GM12878 (cell line): ENCODE measurements around the gene SPATA16. TPM values are rescaled to one million over a fixed set of nuclear protein-coding genes. Genes with fewer than 3 reads are reported as not detected.
A peak's percentile ranks its signal among the peaks of the same experiment; 100 is the strongest.

Source experiments
- ATF7 ChIP-seq: fragments of 450-650 bp; IDR thresholded peaks from 2 replicates; pipeline ENCODE4 v1.6.1; 2016; ENCODE audit warnings: low read depth, mild to moderate bottlenecking
- BHLHE40 ChIP-seq, 2 experiments: fragments of 450-650 bp in 1 of 2; IDR thresholded peaks; 2 replicates each; pipeline ENCODE4 v1.6.1; 2011 to 2017; ENCODE audit warnings: low read depth in 2 of 2, borderline replicate concordance in 1 of 2, improper control_type of control experiment in 1 of 2, low read length in 1 of 2, mild to moderate bottlenecking in 1 of 2
- IKZF1 ChIP-seq: fragments of 450-650 bp; conservative IDR thresholded peaks from 2 replicates; pipeline ENCODE4 v1.6.1; 2017; ENCODE audit warnings: antibody characterized with exemption, mild to moderate bottlenecking
- NR2C2 ChIP-seq: IDR thresholded peaks from 2 replicates; pipeline ENCODE4 v1.6.1; 2011; ENCODE audit warnings: borderline replicate concordance, low read depth; ENCODE audit not compliant: control insufficient read depth, insufficient read length
- PKNOX1 ChIP-seq: fragments of 450-650 bp; IDR thresholded peaks from 2 replicates; pipeline ENCODE4 v1.6.1; 2016; ENCODE audit warnings: mild to moderate bottlenecking
- RB1 ChIP-seq: fragments of 450-650 bp; formaldehyde crosslinking; IDR thresholded peaks from 2 replicates; pipeline ENCODE4 v1.6.1; 2017; ENCODE audit warnings: mild to moderate bottlenecking, borderline replicate concordance
- RELB ChIP-seq: fragments of 450-650 bp; IDR thresholded peaks from 2 replicates; pipeline ENCODE4 v1.6.1; 2017; ENCODE audit warnings: low read depth, mild to moderate bottlenecking, moderate library complexity
- SMAD1 ChIP-seq: fragments of 450-650 bp; IDR thresholded peaks from 2 replicates; pipeline ENCODE4 v1.6.1; 2018; ENCODE audit warnings: mild to moderate bottlenecking, low read depth; ENCODE audit not compliant: partially characterized antibody
- SPI1 ChIP-seq: IDR thresholded peaks from 2 replicates; pipeline ENCODE4 v1.6.1; 2011; ENCODE audit warnings: low read depth, mild to moderate bottlenecking, low read length, moderate library complexity, borderline replicate concordance; ENCODE audit not compliant: insufficient read depth
- ZBTB40 ChIP-seq: fragments of 450-650 bp; IDR thresholded peaks from 2 replicates; pipeline ENCODE4 v1.6.1; 2016; ENCODE audit warnings: mild to moderate bottlenecking, moderate library complexity, borderline replicate concordance
- polyA plus RNA-seq, 11 experiments: library from polyadenylated mRNA; depleted of rRNA in 4 of 11; unstranded in 6 of 11; stranded (reverse) in 5 of 11; fragments of >200 nt; fragmentation: Nextera tagmentation in 4 of 11; fragmentation: Illumina TruSeq in 1 of 11; extraction: Ambion mirVana in 4 of 11; extraction: Trizol in 1 of 11; gene quantifications; 1 replicate in 1 of 11; 2 replicates in 10 of 11; pipeline versions ENCODE4 v1.2.1 to v1.2.3, GENCODE V29; 2011 to 2016; ENCODE audit warnings: inconsistent platforms in 2 of 11, missing spikeins in 2 of 11, low read depth in 1 of 11
- total RNA-seq, 4 experiments: library from RNA; depleted of rRNA in 3 of 4; stranded (reverse); fragments of >200 nt in 3 of 4; fragmentation: Illumina TruSeq in 1 of 4; extraction: Trizol in 1 of 4; gene quantifications; 2 replicates each; pipeline versions ENCODE4 v1.2.1 to v1.2.3, GENCODE V29; 2013 to 2021
- TF ChIP-seq, protein P1 (sequence below): fragments of 150-350 bp; IDR thresholded peaks from 2 replicates; pipeline ENCODE4 v1.6.1; 2014; ENCODE audit warnings: mild to moderate bottlenecking, low read depth, low read length

SPATA16 gene
- total and polyA plus RNA-seq, 10 of the 15 experiments (the other 5 are each of a cell fraction or from before 2014, with no cell fraction given), result 0.04 TPM; not detected in 9

GRCh38 chr3:172846103-172846561 is 294.9 kb downstream of the SPATA16 start (continued):
- peak; percentile 30; the same call in 1 of the 2 replicates for TF ChIP-seq RELB
- no peak for TF ChIP-seq RB1
- 0 out of 2 replicates have a peak, but pooled peaks have one; percentile 28 for TF ChIP-seq ATF7
- TF ChIP-seq, protein P1, sequence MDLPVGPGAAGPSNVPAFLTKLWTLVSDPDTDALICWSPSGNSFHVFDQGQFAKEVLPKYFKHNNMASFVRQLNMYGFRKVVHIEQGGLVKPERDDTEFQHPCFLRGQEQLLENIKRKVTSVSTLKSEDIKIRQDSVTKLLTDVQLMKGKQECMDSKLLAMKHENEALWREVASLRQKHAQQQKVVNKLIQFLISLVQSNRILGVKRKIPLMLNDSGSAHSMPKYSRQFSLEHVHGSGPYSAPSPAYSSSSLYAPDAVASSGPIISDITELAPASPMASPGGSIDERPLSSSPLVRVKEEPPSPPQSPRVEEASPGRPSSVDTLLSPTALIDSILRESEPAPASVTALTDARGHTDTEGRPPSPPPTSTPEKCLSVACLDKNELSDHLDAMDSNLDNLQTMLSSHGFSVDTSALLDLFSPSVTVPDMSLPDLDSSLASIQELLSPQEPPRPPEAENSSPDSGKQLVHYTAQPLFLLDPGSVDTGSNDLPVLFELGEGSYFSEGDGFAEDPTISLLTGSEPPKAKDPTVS, result no peak
- TF ChIP-seq SMAD1, result no peak
- 0 out of 2 replicates have a peak, but pooled peaks have one; percentile 19 for TF ChIP-seq PKNOX1
- TF ChIP-seq NR2C2, result no peak
- TF ChIP-seq SPI1, result peak; percentile 50; the same call in 1 of the 2 replicates
- peak; percentile 59; the same call in 1 of the 2 replicates for TF ChIP-seq IKZF1
- TF ChIP-seq BHLHE40 (IDR thresholded peaks at IDR 0.05; ENCODE audit: borderline replicate concordance in 1 of 2, low read depth in 2 of 2, low read length in 1 of 2), result peak; percentile 28 to 76; a peak in 3 of 4 replicates
- no peak for TF ChIP-seq ZBTB40
- TF ChIP-seq, all 136 proteins: peak for 10
